IPS-15b (cell line): ENCODE results near the gene CORT.

Experiments
- H3K27me3 ChIP-seq: one replicate; pipeline ENCODE4 v1.6.1; 2013; ENCODE audit warnings: low read length; ENCODE audit not compliant: control insufficient read depth, insufficient read depth
- H3K36me3 ChIP-seq: one replicate; pipeline ENCODE4 v1.6.1; 2013; ENCODE audit warnings: low read length; ENCODE audit not compliant: control insufficient read depth, insufficient read depth
- H3K4me1 ChIP-seq: one replicate; pipeline ENCODE4 v1.6.1; 2013; ENCODE audit warnings: mild to moderate bottlenecking, low read length; ENCODE audit not compliant: control insufficient read depth, insufficient read depth
- H3K4me3 ChIP-seq: one replicate; pipeline ENCODE4 v1.5.1; 2013; ENCODE audit warnings: low read depth, low read length
- H3K9ac ChIP-seq: one replicate; pipeline ENCODE4 v1.6.1; 2013; ENCODE audit warnings: low read depth, mild to moderate bottlenecking, low read length
- H3K9me3 ChIP-seq: one replicate; pipeline ENCODE4 v1.6.1; 2013; ENCODE audit warnings: mild to moderate bottlenecking, low read length; ENCODE audit not compliant: control insufficient read depth, insufficient read depth

Gene CORT

DNA sequence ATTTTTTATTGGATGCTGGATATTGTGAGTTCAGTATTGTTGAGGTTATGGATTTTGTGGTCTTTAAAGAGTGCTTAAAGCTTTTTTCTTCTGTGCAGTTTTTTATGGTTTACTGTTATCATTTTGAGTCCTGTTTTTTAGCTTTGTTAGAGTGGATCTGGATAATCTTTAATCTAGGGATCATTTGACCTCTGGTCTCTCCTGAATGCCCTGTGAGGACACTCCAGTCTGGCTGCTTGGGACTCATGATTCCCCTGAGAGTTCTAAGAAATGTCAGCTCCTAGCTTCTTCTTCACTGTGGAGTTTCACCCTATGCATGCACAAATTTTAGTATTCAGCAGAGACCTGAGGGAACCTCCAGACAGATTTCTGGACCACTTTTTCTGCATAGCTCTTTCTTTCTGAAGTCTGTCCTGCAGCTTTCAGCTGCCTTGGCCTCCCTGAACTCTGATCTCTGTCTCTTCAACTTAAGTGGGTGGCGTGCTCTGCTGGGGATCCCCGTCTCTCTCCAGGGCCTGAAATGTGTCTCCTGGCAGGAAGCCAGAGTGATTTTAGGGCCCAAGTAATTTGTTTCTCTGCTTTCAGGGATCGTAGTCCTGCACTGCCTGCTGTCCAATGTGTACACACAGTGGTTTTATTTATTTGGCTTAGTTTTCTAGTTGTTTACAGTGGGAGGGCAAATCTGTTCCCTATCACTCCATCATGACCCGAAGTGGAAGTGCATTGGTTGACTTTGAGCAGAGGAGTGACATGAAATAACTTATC lies 39.6 kb downstream of the CORT start:
- no peaks in the 10 kb centered on the region for H3K9me3 ChIP-seq
- no peak overlapping the region for H3K9ac ChIP-seq
- no peaks in the 10 kb centered on the region for H3K27me3 ChIP-seq
- H3K4me1 ChIP-seq = peaks cover 3% of the 10 kb centered on the region
- no peak overlapping the region for H3K4me3 ChIP-seq
- H3K36me3 ChIP-seq = no peaks in the 10 kb centered on the region

DNA sequence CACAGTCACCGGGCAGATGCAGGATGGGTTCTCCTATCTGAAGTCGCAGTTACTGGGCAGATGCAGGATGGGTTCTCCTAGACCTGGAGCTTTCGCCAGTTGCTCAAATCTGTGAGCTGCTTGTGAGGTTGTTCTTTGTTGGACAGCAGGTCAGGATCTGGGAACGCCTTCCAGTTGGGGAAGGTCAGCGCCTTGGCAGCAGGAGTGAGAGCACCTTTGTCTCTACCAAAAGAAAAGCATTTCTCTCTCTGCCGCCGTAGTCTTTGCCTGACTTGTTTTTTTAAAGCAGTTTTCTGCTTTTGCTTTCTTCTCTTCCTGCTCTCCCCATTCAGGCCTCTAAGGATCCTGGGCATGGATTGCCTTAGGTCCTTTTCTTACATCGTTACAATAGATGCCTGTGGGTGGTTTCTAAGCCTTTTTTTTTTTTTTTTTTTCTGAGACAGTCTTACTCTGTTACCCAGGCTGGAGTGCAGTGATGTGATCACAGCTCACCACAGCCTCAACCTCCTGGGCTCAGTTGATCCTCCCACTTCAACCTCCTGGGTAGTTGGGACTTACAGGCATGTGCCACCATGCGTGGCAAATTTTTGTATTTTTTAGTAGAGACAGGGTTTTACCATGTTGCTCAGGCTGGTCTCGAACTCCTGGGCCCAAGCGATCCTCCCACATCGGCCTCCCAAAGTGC lies 40.6 kb downstream of the CORT start:
- Histone ChIP-seq H3K36me3 (no peaks in the 10 kb centered on the region), H3K9ac (peak overlapping the region; percentile 54), H3K4me1 (peaks cover 6% of the 10 kb centered on the region), H3K4me3 (no peak overlapping the region), H3K27me3 (no peaks in the 10 kb centered on the region), H3K9me3 (no peaks in the 10 kb centered on the region)

DNA sequence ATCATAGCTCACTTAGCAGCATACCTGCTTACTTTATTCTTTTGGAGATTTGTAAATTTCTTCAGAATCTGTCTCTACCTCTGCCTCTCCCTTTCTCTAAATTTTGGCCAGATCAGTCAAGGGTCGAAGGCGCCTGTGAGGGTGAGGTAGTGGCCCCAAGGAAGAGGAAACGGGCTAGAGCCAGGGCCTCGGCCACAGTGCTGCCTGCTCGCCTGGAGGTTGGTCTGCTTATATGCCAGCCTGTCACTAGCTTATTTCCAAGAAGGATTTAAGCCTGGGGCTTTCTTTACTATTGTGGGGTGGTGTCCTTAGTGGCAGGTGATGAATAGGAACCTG lies 44.6 kb downstream of the CORT start:
- Histone ChIP-seq H3K4me1 (peaks cover 6% of the 10 kb centered on the region), H3K9me3 (no peaks in the 10 kb centered on the region), H3K27me3 (no peaks in the 10 kb centered on the region), H3K36me3 (peaks cover 3% of the 10 kb centered on the region), H3K4me3 (no peak overlapping the region), H3K9ac (peak overlapping the region; percentile 24)

- Histone ChIP-seq H3K36me3 (peaks cover 3% of the 10 kb centered on the region), H3K9ac (no peak overlapping the region), H3K27me3 (no peaks in the 10 kb centered on the region), H3K4me1 (peaks cover 6% of the 10 kb centered on the region), H3K9me3 (no peaks in the 10 kb centered on the region), H3K4me3 (no peak overlapping the region)
Measured at GRCh38 chr1:10494754-10495474, 45.1 kb downstream of the CORT start.

DNA sequence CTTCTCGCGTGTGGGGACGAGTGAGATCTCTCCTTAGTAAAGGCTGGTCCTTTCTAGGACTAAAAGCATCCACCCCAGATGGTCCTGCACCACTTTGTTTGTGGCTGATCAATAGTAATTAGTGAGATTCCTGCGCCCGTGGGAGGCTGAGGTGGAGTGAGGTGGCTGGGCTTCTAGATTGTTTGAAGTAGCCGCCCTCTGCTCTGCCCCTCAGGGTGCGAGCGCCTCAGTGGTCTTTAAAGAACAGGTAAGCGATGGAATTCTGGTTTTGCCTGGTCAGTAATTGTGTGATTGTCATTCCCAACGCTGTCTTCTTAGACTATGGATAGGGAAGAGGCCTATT lies 45.6 kb downstream of the CORT start:
- peaks cover 3% of the 10 kb centered on the region for H3K36me3 ChIP-seq
- no peaks in the 10 kb centered on the region for H3K27me3 ChIP-seq
- H3K9me3 ChIP-seq = no peaks in the 10 kb centered on the region
- no peak overlapping the region for H3K4me3 ChIP-seq
- H3K4me1 ChIP-seq = peaks cover 3% of the 10 kb centered on the region
- H3K9ac ChIP-seq = no peak overlapping the region

- H3K4me1 ChIP-seq = peaks cover 3% of the 10 kb centered on the region
- no peaks in the 10 kb centered on the region for H3K27me3 ChIP-seq
- no peak overlapping the region for H3K9ac ChIP-seq
- no peak overlapping the region for H3K4me3 ChIP-seq
- peaks cover 3% of the 10 kb centered on the region for H3K36me3 ChIP-seq
- H3K9me3 ChIP-seq = no peaks in the 10 kb centered on the region
Measured at GRCh38 chr1:10495952-10496351, 46.1 kb downstream of the CORT start.

DNA sequence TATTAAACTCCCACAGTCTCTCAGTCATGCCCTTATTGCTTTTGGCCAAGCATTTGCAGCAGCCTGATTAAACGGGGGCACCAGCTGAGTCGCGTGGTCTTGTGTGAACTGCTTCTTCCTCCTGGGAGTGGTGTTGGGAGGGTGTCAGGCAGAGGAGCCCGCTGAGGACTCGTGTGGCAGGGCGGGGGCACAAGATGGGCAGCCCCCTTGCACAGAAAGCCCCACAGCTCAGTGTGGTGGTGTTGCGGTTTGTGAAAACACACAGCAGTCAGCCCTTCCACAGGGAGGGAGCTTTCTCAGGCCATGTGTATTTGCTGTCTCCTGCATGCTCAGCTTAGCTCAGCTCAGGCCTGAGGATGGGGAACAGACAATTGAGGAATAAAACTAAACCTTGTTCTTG lies 47.3 kb downstream of the CORT start:
- H3K4me3 ChIP-seq = no peak overlapping the region

DNA sequence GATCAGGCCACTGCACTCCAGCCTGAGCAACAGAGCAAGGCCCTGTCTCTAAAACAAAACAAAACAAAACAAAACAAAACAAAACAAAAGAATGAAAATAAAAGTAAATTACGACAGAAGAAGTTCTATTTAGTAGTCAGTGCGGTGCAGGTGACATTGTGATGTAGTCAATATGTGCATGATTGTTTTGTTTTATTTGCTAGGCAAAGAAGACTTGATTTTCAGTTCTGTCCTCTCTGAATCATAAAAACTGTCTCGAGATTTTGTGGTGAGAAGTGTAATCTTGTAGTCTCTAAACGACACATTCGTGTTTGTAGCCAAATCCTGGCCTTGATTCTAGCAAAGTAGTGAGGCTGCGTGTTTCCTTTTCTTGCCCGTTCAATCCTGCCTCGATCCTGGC lies 48.4 kb downstream of the CORT start:
- Histone ChIP-seq H3K27me3 (no peaks in the 10 kb centered on the region), H3K4me1 (peaks cover 3% of the 10 kb centered on the region), H3K4me3 (no peak overlapping the region), H3K36me3 (peaks cover 3% of the 10 kb centered on the region), H3K9me3 (no peaks in the 10 kb centered on the region), H3K9ac (no peak overlapping the region)

More for the DNA sequence above, 47.3 kb downstream of the CORT start:
- Histone ChIP-seq H3K36me3 (peaks cover 3% of the 10 kb centered on the region), H3K4me1 (peaks cover 3% of the 10 kb centered on the region), H3K9ac (no peak overlapping the region), H3K9me3 (no peaks in the 10 kb centered on the region), H3K27me3 (no peaks in the 10 kb centered on the region)
